HG02870 (cell line): ENCODE measurements around the gene NEURL2.
"Not testable (repeated sequence)": the region's sequence is repeated elsewhere in the genome, so short reads cannot be mapped to it uniquely, and the experiment has no call there.

Experiments
- ATAC-seq: cut with Tn5 transposase; IDR thresholded peaks from one replicate; pipeline ENCODE4 v1.9.1; 2021; ENCODE audit warnings: mild to moderate bottlenecking, moderate library complexity; ENCODE audit not compliant: unreplicated experiment

NEURL2 gene

GRCh38 chr20:45901332-45901731 lies 10.3 kb upstream of the NEURL2 start:
- not testable (repeated sequence) for ATAC-seq

DNA sequence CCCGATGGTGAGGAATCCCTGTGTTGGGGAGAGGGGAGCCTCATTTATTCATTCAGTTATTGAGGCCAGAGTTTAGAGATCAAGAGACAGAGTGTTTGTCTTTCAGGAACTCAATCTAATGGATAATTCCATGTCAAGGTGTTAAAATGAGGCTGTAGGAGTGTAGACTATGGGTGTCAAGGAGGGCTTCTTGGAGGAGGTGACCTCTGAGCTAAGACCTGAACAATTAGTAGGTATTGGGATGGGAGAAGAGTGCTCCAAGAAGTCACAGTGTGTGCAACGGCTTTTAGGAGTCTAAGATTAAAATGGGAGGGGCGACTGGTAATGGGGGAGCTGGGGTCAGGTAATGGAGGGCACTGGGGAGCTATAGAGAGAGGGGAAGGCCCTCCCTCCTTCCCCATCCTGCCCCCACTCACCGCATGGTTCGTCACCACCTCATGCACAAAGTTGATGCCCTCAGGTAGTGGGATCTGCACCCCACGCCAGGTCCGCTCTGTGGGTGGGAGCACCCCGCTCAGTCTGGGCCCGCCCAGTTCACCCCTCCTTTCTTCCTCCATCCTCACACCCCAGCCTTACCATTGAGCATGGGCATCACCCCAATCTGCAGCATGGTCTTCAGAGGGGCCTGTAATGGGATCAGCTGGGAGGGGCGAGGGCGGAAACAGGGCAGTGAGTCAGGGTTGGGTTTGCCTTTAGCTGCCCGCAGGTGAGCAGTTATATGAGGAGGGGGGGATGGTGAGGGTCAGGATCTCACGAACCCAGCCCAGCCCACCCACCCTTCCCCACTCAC lies 8.2 kb upstream of the NEURL2 start:
- no peak for ATAC-seq

GRCh38 chr20:45898285-45898684 lies 7.3 kb upstream of the NEURL2 start:
- no peak for ATAC-seq

DNA sequence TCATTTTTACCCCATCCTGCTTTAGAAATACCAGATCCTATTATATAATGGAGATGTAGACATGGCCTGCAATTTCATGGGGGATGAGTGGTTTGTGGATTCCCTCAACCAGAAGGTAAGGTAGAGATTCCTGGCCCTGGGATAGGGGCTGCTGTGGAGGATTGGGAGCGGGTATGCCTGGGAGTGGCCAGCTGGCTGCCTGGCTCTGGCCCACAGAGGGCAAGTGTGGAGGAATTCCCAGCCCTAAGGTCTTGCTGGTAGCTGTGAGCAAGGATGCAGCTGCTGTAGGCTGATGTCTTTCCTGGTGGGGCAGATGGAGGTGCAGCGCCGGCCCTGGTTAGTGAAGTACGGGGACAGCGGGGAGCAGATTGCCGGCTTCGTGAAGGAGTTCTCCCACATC lies 6.7 kb upstream of the NEURL2 start:
- ATAC-seq, result no peak

GRCh38 chr20:45897289-45897688 lies 6.3 kb upstream of the NEURL2 start:
- no peak for ATAC-seq

DNA sequence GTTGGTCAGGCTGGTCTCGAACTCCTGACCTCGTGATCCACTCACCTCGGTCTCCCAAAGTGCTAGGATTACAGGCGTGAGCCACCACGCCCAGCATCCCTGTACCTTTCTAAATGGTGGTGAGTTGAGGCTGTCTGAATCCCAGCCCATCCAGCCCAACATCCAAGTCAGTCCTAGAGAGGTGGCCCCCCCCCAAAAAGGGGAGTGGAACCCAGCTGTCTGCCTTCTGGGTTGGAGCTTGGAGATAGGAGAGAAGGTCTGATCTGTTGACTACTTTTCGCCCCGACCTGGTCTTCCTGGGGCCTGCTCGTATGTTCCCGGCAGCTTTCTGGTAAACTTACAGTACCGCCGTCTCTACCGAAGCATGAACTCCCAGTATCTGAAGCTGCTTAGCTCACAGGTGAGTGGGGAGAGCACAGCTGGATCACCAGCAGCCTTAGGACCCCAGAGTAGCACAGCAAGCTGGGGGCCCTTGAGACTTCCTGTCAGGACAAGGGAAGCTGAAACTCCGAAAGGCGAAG lies 5.7 kb upstream of the NEURL2 start:
- no peak for ATAC-seq

DNA sequence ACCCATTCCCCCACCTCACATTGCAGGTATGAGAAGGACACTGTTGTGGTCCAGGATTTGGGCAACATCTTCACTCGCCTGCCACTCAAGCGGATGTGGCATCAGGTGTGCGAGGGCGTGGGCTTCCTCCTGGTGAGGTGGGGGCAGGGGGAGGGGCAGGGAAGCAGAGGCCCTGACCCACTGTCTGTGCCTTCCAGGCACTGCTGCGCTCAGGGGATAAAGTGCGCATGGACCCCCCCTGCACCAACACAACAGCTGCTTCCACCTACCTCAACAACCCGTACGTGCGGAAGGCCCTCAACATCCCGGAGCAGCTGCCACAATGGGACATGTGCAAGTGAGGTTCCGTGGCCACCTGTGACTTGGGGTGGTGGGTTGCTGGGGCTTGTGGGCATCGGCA lies 3.8 kb upstream of the NEURL2 start:
- no peak for ATAC-seq

DNA sequence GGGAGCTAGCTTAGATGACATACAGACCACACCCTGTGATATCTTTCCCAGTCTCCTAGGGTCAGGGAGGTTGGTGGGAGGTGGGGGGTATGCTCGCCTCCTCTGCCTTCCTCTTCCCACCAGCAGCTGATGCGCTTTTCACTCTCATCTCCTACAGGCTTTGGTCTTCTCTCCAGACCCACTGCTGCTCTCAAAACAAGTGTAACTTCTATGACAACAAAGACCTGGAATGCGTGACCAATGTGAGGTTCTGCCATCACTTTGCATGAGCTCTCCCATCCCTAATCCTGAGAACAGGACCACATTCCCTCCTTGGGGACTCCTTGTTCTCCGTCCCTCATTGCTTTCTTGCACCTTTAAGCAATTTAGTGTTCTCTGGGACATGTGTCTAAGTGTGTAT lies 2.8 kb upstream of the NEURL2 start:
- ATAC-seq, result no peak

- ATAC-seq, result no peak
Observed at GRCh38 chr20:45892828-45893500, 2.0 kb upstream of the NEURL2 start.

GRCh38 chr20:45892049-45892825 lies 1.2 kb upstream of the NEURL2 start:
- no peak for ATAC-seq

GRCh38 chr20:45890077-45890984 lies 677 bp downstream of the NEURL2 start:
- ATAC-seq, result no peak

DNA sequence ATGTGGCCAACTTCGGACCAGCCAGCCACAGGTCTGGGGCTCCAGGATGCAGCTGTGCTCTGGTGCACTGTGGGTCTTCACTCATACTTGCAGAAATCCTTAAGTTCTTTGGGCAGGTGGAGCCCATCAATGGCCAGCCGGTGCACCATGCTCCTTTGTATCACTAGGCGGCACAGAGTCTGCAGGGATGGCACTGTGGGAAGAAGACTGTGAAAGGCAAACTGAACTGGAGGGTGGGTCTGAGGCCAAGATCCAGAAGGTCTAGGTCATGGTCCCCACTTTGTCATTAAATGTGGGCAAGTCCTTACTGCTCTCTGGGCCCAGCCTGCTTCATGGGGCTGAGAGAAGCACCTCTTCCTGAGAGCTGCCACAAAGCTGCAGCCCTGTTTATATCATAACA lies 2.3 kb downstream of the NEURL2 start:
- ATAC-seq, result no peak

DNA sequence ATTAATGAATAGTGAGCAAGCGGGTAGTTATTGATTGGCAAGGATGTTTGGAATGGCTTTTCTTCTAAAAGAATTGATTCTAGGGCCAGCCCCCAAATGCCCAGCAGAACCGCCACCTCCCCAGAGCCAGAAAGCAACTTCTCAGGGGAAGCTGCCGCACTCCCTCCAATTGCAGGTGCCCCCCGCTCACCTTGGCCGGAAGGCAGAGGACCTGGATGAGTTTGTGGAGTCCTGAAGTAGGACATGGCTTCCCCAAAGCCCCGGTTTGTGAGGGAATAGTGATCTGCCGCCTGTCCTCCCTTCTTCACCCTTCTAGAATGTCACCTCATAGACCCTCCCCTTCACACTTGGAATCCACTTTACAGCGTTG lies 3.7 kb downstream of the NEURL2 start, which contains the start of gene SPATA25:
SPATA25 (minus strand) TSS at position 277 of the 370 bp plus-strand sequence; CDS start at position 245, 32 bp downstream.
- ATAC-seq, result no peak

DNA sequence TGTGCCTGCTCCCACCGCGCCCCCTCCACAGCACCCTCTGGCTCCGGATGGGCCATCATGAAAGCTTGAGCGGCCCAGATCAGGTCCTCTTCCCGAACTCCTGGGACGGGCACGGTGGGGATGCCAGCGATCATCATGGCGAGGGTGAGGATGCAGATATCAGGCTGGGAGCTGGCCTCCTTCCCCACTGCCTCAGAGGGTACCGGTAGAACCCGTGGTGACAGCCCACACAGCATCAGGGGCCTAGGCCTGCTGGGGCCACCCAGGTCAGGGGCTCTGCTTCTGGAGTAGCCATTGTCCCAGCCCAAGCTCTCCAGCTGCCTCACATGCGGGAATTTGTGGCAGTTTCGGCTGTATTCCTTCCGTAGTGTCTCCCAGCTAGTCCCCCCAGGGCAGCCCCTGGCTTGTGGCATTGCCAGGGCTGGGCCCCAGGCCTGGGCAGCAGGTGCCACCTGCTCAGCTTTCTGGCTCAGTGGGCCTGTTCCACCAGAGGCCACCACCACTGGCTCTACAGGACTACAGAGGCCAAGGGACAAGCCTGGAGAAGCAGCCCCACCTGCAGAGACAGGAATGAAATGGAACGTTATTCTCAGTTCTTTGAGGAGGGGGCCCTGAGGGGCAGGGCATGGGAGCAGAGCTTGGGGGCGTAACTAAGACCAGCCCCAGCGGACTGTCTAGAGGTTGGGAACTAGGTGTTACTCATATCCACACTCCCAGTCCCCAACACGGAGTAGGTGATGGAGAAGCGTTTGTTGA lies 4.2 kb downstream of the NEURL2 start:
- no peak for ATAC-seq

GRCh38 chr20:45883100-45883469 lies 7.9 kb downstream of the NEURL2 start:
- no peak for ATAC-seq

DNA sequence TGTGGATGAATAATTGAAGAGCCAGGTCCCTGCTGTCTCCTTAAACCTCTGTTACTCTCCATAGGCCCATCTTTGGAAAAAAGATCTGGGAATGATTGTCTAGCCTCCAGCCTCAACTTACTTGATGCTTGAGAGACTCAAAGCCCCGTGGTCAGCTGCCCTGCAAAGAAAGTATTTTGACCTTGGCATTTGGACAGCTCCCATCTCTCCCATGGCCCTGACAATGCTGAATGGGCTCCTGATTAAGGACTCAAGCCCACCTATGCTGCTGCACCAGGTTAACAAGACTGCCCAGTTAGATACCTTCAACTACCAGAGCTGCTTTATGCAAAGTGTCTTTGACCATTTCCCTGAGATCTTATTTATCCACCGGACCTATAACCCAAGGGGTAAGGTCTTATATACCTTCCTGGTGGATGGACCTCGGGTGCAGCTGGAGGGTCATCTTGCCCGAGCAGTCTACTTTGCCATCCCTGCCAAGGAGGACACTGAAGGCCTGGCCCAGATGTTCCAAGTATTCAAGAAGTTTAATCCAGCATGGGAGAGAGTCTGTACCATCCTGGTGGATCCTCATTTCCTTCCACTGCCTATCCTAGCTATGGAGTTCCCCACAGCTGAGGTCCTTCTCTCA lies 8.4 kb downstream of the NEURL2 start:
- ATAC-seq, result no peak

- peak; percentile 97 for ATAC-seq
Observed at GRCh38 chr20:45880988-45881788, 9.8 kb downstream of the NEURL2 start, which contains the start of gene ZSWIM1. Gene ZSWIM1, plus strand, starts transcription at chr20:45881227. Its CDS starts 1,366 bp downstream, at chr20:45882593.

DNA sequence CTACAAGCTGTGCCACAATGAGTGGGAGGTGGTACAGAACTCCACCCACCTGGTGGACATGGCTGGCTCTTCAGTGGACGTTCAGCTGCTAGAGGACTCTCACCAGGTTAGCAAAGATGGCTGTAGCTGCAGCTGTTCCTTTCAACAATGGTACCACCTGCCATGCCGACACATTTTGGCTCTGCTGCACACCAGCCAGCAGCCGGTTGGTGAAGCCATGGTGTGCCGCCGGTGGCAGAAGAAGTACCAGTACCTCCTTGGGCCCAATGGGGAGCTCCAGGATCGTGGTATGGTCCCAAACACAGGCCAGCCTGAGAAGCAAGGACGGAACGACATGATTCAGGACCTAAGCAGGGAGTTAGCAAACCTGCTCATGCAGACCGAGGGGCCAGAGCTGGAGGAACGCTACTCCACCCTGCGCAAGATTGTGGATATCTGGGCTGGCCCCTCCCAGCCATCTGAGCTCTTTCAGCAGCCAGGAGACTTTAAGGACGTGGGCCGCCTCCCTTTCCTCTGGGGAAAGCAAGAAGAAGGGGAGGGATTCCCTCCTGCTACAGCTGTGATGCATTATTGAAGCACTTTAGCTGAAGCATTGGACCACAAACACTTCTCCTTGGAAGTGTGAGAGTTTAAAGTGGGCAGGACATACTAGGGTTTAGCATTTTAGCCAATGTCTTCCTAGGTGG lies 12.8 kb downstream of the NEURL2 start:
- no peak for ATAC-seq
